Measurements from ENCODE around the gene CFAP54.
A peak's percentile ranks its signal among the peaks of the same experiment; 100 is the strongest.

The CFAP54 gene

GRCh38 chr12:96503976-96504375 is 14.6 kb downstream of the CFAP54 start:
- Histone ChIP-seq H3K4me3 (replicated peaks; ENCODE audit: low read depth, low read length) (no peak overlapping the region), H3K36me3 (ENCODE audit: control insufficient read depth, insufficient read depth, low read length) (no peaks in the 10 kb centered on the region), H3K27me3 (replicated peaks; ENCODE audit: control insufficient read depth, insufficient read depth, low read length) (no peaks in the 10 kb centered on the region)
- no peak for DNase-seq (ENCODE audit: extremely low read depth, insufficient read length)
- no peak for TF ChIP-seq CTCF (IDR thresholded peaks at IDR 0.05; ENCODE audit: insufficient read depth, low read length, poor library complexity, severe bottlenecking)

GRCh38 chr12:96506776-96507175 is 17.4 kb downstream of the CFAP54 start:
- Histone ChIP-seq H3K27me3 (replicated peaks; ENCODE audit: control insufficient read depth, insufficient read depth, low read length) (no peaks in the 10 kb centered on the region), H3K36me3 (ENCODE audit: control insufficient read depth, insufficient read depth, low read length) (no peaks in the 10 kb centered on the region), H3K4me3 (replicated peaks; ENCODE audit: low read depth, low read length) (no peak overlapping the region)
- no peak for TF ChIP-seq CTCF (IDR thresholded peaks at IDR 0.05; ENCODE audit: insufficient read depth, low read length, poor library complexity, severe bottlenecking)
- no peak for DNase-seq (ENCODE audit: extremely low read depth, insufficient read length)

GRCh38 chr12:96510306-96510764 is 21.0 kb downstream of the CFAP54 start:
- Histone ChIP-seq H3K36me3 (ENCODE audit: control insufficient read depth, insufficient read depth, low read length) (no peaks in the 10 kb centered on the region), H3K27me3 (replicated peaks; ENCODE audit: control insufficient read depth, insufficient read depth, low read length) (no peaks in the 10 kb centered on the region), H3K4me3 (replicated peaks; ENCODE audit: low read depth, low read length) (no peak overlapping the region)
- no peak for TF ChIP-seq CTCF (IDR thresholded peaks at IDR 0.05; ENCODE audit: insufficient read depth, low read length, poor library complexity, severe bottlenecking)
- DNase-seq (ENCODE audit: extremely low read depth, insufficient read length): no peak

- H3K27me3 ChIP-seq (replicated peaks; ENCODE audit: control insufficient read depth, insufficient read depth, low read length): no peaks in the 10 kb centered on the region
- no peak overlapping the region for H3K4me3 ChIP-seq (replicated peaks; ENCODE audit: low read depth, low read length)
- DNase-seq (ENCODE audit: extremely low read depth, insufficient read length): no peak
- TF ChIP-seq CTCF (IDR thresholded peaks at IDR 0.05; ENCODE audit: insufficient read depth, low read length, poor library complexity, severe bottlenecking): no peak
- no peaks in the 10 kb centered on the region for H3K36me3 ChIP-seq (ENCODE audit: control insufficient read depth, insufficient read depth, low read length)
Observed at GRCh38 chr12:96513166-96513565, 23.8 kb downstream of the CFAP54 start.

- TF ChIP-seq CTCF (IDR thresholded peaks at IDR 0.05; ENCODE audit: insufficient read depth, low read length, poor library complexity, severe bottlenecking): no peak
- no peak for DNase-seq (ENCODE audit: extremely low read depth, insufficient read length)
- no peak overlapping the region for H3K4me3 ChIP-seq (replicated peaks; ENCODE audit: low read depth, low read length)
- H3K27me3 ChIP-seq (replicated peaks; ENCODE audit: control insufficient read depth, insufficient read depth, low read length): no peaks in the 10 kb centered on the region
- no peaks in the 10 kb centered on the region for H3K36me3 ChIP-seq (ENCODE audit: control insufficient read depth, insufficient read depth, low read length)
Observed at GRCh38 chr12:96513681-96514080, 24.3 kb downstream of the CFAP54 start.

GRCh38 chr12:96514328-96514727 is 25.0 kb downstream of the CFAP54 start:
- DNase-seq (ENCODE audit: extremely low read depth, insufficient read length): peak; percentile 25
- no peak overlapping the region for H3K4me3 ChIP-seq (replicated peaks; ENCODE audit: low read depth, low read length)
- no peaks in the 10 kb centered on the region for H3K36me3 ChIP-seq (ENCODE audit: control insufficient read depth, insufficient read depth, low read length)
- no peaks in the 10 kb centered on the region for H3K27me3 ChIP-seq (replicated peaks; ENCODE audit: control insufficient read depth, insufficient read depth, low read length)
- TF ChIP-seq CTCF (IDR thresholded peaks at IDR 0.05; ENCODE audit: insufficient read depth, low read length, poor library complexity, severe bottlenecking): no peak

All from GM06990 (cell line).